Hematopoietic multipotent progenitor cell treated with erythropoietin and hydrocortisone succinate and interleukin-3 and kit ligand, for 17 days (in vitro differentiated cells): Measurements from ENCODE around the gene RUFY3.

Experiments
- DNase-seq: peaks from one replicate; pipeline ENCODE4 v3.0.0-alpha.2; 2015; ENCODE audit warnings: low spot score

Gene RUFY3

GRCh38 chr4:70778888-70779422, 57.2 kb downstream of the RUFY3 start:
- no peak for DNase-seq

GRCh38 chr4:70783096-70783495, 61.3 kb downstream of the RUFY3 start:
- DNase-seq, result no peak

GRCh38 chr4:70787496-70787895, 65.7 kb downstream of the RUFY3 start:
- no peak for DNase-seq

GRCh38 chr4:70788733-70789132, 67.0 kb downstream of the RUFY3 start:
- no peak for DNase-seq

- no peak for DNase-seq
Observed at GRCh38 chr4:70793626-70794025, 71.9 kb downstream of the RUFY3 start.

GRCh38 chr4:70801265-70801809, 79.6 kb downstream of the RUFY3 start:
- DNase-seq, result no peak

- DNase-seq, result no peak
Observed at GRCh38 chr4:70802928-70803580, 81.3 kb downstream of the RUFY3 start.

GRCh38 chr4:70808151-70808550, 86.4 kb downstream of the RUFY3 start:
- DNase-seq, result no peak

GRCh38 chr4:70815370-70815769, 93.6 kb downstream of the RUFY3 start:
- DNase-seq, result no peak

- no peak for DNase-seq
Observed at GRCh38 chr4:70816894-70817293, 95.1 kb downstream of the RUFY3 start.

GRCh38 chr4:70818173-70818855, 96.5 kb downstream of the RUFY3 start:
- no peak for DNase-seq

GRCh38 chr4:70818921-70819320, 97.2 kb downstream of the RUFY3 start:
- DNase-seq, result no peak

GRCh38 chr4:70829015-70829414, 107.3 kb downstream of the RUFY3 start:
- no peak for DNase-seq

- no peak for DNase-seq
Observed at GRCh38 chr4:70829492-70829891, 107.7 kb downstream of the RUFY3 start.

GRCh38 chr4:70830054-70830453, 108.3 kb downstream of the RUFY3 start:
- no peak for DNase-seq

- DNase-seq, result no peak
Observed at GRCh38 chr4:70831293-70831692, 109.5 kb downstream of the RUFY3 start.

- no peak for DNase-seq
Observed at GRCh38 chr4:70833675-70834074, 111.9 kb downstream of the RUFY3 start.

- no peak for DNase-seq
Observed at GRCh38 chr4:70836081-70836480, 114.3 kb downstream of the RUFY3 start.

GRCh38 chr4:70838204-70838603, 116.4 kb downstream of the RUFY3 start:
- DNase-seq, result peak; percentile 29

GRCh38 chr4:70838666-70839588, 117.2 kb downstream of the RUFY3 start:
- peak; percentile 61 for DNase-seq

GRCh38 chr4:70839589-70840093, 117.9 kb downstream of the RUFY3 start, which contains the start of gene GRSF1:
GRSF1 (minus strand) TSS chr4:70839890; CDS start chr4:70839827, 63 bp downstream.
- peak; percentile 92 for DNase-seq

- DNase-seq, result peak; percentile 83
Observed at GRCh38 chr4:70840137-70840536, 118.4 kb downstream of the RUFY3 start.
